Ectodermal cell (in vitro differentiated cells): ENCODE results near the gene ALS2.

Experiments used
- H3K27ac ChIP-seq: 2 replicates; pipeline ENCODE4 v1.7.0; 2013; ENCODE audit warnings: mild to moderate bottlenecking, low read depth, low read length; ENCODE audit not compliant: insufficient read depth, poor library complexity, severe bottlenecking
- H3K27me3 ChIP-seq: 2 replicates; pipeline ENCODE4 v1.7.0; 2013; ENCODE audit warnings: mild to moderate bottlenecking, low read length; ENCODE audit not compliant: insufficient read depth, control insufficient read depth, poor library complexity, severe bottlenecking
- H3K36me3 ChIP-seq: one replicate; pipeline ENCODE4 v1.7.0; 2013; ENCODE audit warnings: low read length; ENCODE audit not compliant: control insufficient read depth, insufficient read depth
- H3K4me1 ChIP-seq: one replicate; pipeline ENCODE4 v1.7.0; 2013; ENCODE audit warnings: low read length; ENCODE audit not compliant: control insufficient read depth, insufficient read depth
- H3K4me3 ChIP-seq: 2 replicates; pipeline ENCODE4 v1.7.0; 2013; ENCODE audit warnings: low read depth, low read length, control low read depth; ENCODE audit not compliant: insufficient read depth
- H3K9me3 ChIP-seq: 2 replicates; pipeline ENCODE4 v1.7.0; 2013; ENCODE audit warnings: mild to moderate bottlenecking, low read length, moderate library complexity; ENCODE audit not compliant: control insufficient read depth
- WGBS, 2 experiments: methylation state at CpG; one replicate each; pipeline ENCODE4 v1.1.7; 2013; ENCODE audit warnings: missing lambda C conversion rate in 2 of 2; 5-methylcytosine and 5-hydroxymethylcytosine counted together

ALS2 gene

DNA sequence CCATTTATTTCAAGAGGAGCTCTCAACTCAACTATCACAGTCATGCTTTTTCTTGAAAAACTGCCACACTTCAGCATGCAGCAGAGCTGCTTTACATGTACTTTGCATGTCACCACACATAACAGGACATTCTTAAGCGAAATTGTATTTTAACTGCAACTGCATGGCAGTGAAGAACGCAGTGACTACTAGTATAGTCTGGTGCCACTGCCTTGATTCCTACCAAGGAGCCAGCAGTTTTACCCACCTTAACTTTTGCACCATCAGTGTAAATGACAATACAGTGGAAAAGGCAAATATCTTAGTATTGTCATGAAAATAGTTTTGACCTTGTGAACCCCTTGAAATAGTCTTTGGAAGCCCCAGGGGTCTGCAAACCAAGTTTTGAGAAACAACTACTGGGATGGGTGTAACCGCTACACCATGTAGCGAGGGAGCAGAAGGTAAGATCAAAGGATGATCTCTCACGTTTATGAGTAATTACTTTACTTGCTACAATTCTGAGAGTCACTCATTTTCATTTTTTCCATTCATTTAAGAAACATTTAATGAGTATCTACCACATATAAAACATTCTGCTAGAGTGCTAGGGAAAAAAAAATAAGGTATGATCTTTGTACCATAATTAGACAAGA lies 50.0 kb downstream of the ALS2 start:
- peaks cover 12% of the 10 kb centered on the region for H3K36me3 ChIP-seq

GRCh38 chr2:201715459-201715858 lies 65.3 kb downstream of the ALS2 start:
- Histone ChIP-seq H3K27me3 (no peaks in the 10 kb centered on the region), H3K4me3 (no peak overlapping the region), H3K4me1 (no peaks in the 10 kb centered on the region), H3K36me3 (peaks cover 33% of the 10 kb centered on the region), H3K9me3 (no peaks in the 10 kb centered on the region), H3K27ac (no peak overlapping the region)
- 91 to 95% methylated on average over 6 of the region's 6 CpGs for WGBS, 2 experiments

More for the DNA sequence above, 50.0 kb downstream of the ALS2 start:
- no peaks in the 10 kb centered on the region for H3K4me1 ChIP-seq
- no peak overlapping the region for H3K4me3 ChIP-seq
- H3K9me3 ChIP-seq: no peaks in the 10 kb centered on the region
- 76 to 91% methylated on average over 5 of the region's 5 CpGs for WGBS, 2 experiments
- H3K27ac ChIP-seq: no peak overlapping the region
- H3K27me3 ChIP-seq: no peaks in the 10 kb centered on the region

- Histone ChIP-seq H3K9me3 (no peaks in the 10 kb centered on the region), H3K4me3 (no peak overlapping the region), H3K27me3 (no peaks in the 10 kb centered on the region), H3K4me1 (no peaks in the 10 kb centered on the region), H3K36me3 (peaks cover 33% of the 10 kb centered on the region), H3K27ac (no peak overlapping the region)
- 92 to 100% methylated on average over 1 of the region's 1 CpG for WGBS, 2 experiments
These were observed 68.0 kb downstream of the ALS2 start for GRCh38 chr2:201712726-201713125.

- H3K27ac ChIP-seq: no peak overlapping the region
- WGBS, 2 experiments: 91 to 93% methylated on average over 5 of the region's 5 CpGs
- H3K4me1 ChIP-seq: no peaks in the 10 kb centered on the region
- H3K27me3 ChIP-seq: no peaks in the 10 kb centered on the region
- H3K4me3 ChIP-seq: no peak overlapping the region
- H3K36me3 ChIP-seq: peaks cover 18% of the 10 kb centered on the region
- H3K9me3 ChIP-seq: no peaks in the 10 kb centered on the region
These were observed 71.0 kb downstream of the ALS2 start for GRCh38 chr2:201709747-201710146.

DNA sequence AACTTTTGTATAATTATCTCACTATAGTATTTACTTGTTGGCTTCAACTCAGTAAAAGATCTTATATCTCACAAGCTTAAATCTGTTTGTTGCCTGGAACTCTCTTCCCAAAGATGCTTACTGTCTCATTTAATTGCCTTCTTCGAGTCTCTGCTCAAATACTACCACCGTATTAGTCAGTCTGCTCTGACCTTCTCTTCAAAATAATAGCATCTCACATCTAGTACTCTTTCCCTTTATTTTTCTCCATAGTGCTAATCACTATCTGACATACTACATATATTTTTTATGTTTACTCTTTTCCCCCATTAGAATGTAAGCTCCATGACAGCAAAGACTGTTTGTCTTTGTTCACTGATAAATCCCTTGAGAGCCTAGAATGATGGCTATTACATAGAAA lies 71.7 kb downstream of the ALS2 start:
- no peaks in the 10 kb centered on the region for H3K4me1 ChIP-seq
- H3K36me3 ChIP-seq: peaks cover 18% of the 10 kb centered on the region
- no peaks in the 10 kb centered on the region for H3K27me3 ChIP-seq
- H3K4me3 ChIP-seq: no peak overlapping the region
- 89% methylated on average over 2 of the region's 2 CpGs for WGBS, 2 experiments
- no peaks in the 10 kb centered on the region for H3K9me3 ChIP-seq
- H3K27ac ChIP-seq: no peak overlapping the region

- H3K36me3 ChIP-seq: peaks cover 15% of the 10 kb centered on the region
These were observed 73.0 kb downstream of the ALS2 start for GRCh38 chr2:201707753-201708152.

GRCh38 chr2:201707142-201707541 lies 73.6 kb downstream of the ALS2 start:
- Histone ChIP-seq H3K9me3 (no peaks in the 10 kb centered on the region), H3K36me3 (peaks cover 15% of the 10 kb centered on the region), H3K27ac (no peak overlapping the region), H3K4me1 (no peaks in the 10 kb centered on the region), H3K4me3 (no peak overlapping the region), H3K27me3 (no peaks in the 10 kb centered on the region)
- 90 to 100% methylated on average over 1 of the region's 1 CpG for WGBS, 2 experiments

More at GRCh38 chr2:201707753-201708152, 73.0 kb downstream of the ALS2 start:
- Histone ChIP-seq H3K27me3 (no peaks in the 10 kb centered on the region), H3K27ac (no peak overlapping the region), H3K4me3 (no peak overlapping the region), H3K9me3 (no peaks in the 10 kb centered on the region), H3K4me1 (no peaks in the 10 kb centered on the region)
- WGBS, 2 experiments: 94 to 95% methylated on average over 3 of the region's 3 CpGs

DNA sequence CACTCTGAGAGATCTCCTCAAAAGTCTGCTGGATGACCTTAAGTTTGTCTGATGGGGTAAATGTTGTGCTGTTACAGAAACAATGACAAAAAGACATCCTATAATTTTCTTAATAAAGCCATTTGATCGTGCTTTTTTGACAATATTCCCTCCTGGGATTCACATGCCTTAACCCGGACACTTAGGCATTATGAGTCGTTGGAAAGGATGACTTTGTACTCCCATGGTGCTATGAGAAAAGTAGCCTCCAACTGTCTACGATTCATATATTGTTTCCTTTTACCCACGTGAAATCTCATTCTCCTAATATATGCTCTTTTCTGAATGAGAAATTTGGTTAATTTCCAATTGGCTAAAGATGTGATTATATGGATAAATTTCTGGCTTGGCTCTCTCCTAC lies 76.2 kb downstream of the ALS2 start:
- no peaks in the 10 kb centered on the region for H3K9me3 ChIP-seq
- H3K4me1 ChIP-seq: no peaks in the 10 kb centered on the region
- no peaks in the 10 kb centered on the region for H3K27me3 ChIP-seq
- H3K36me3 ChIP-seq: peaks cover 10% of the 10 kb centered on the region
- H3K27ac ChIP-seq: no peak overlapping the region
- 89 to 97% methylated on average over 3 to 5 of the region's 5 CpGs for WGBS, 2 experiments
- H3K4me3 ChIP-seq: no peak overlapping the region

GRCh38 chr2:201701646-201702045 lies 79.1 kb downstream of the ALS2 start:
- 93 to 100% methylated on average over 1 of the region's 1 CpG for WGBS, 2 experiments
- H3K9me3 ChIP-seq: no peaks in the 10 kb centered on the region
- H3K27me3 ChIP-seq: no peaks in the 10 kb centered on the region
- no peaks in the 10 kb centered on the region for H3K4me1 ChIP-seq
- no peak overlapping the region for H3K27ac ChIP-seq
- no peak overlapping the region for H3K4me3 ChIP-seq
- peaks cover 10% of the 10 kb centered on the region for H3K36me3 ChIP-seq

DNA sequence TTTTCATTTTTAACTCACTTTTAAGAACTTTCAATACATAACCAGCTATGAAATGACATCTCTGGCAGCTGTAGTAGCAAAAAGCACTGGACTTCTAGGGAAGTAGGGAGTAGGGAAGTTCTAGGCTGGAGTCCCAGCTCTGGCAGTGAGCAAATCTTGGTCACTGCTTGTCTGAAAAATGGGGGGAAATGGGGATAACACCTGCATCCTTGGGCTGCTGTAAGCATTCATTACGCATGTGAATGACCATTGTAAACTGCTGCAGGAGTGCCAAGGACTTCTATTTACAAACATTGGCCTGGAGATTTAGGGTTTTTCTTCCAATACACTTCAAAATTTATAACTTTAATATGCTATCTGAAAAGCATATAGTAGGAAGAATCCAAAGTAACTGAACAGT lies 81.3 kb downstream of the ALS2 start:
- WGBS, 2 experiments: 77 to 94% methylated on average over 1 of the region's 1 CpG
- H3K4me1 ChIP-seq: no peaks in the 10 kb centered on the region
- no peak overlapping the region for H3K4me3 ChIP-seq
- H3K27me3 ChIP-seq: no peaks in the 10 kb centered on the region
- peaks cover 6% of the 10 kb centered on the region for H3K36me3 ChIP-seq
- no peak overlapping the region for H3K27ac ChIP-seq
- H3K9me3 ChIP-seq: no peaks in the 10 kb centered on the region
